ES-I3 (cell line): ENCODE measurements around the gene HMG20A.

ENCODE experiments used
- H3K36me3 ChIP-seq: 2 replicates; pipeline ENCODE4 v1.6.1; 2013; ENCODE audit warnings: mild to moderate bottlenecking, low read length, control low read depth, moderate library complexity; ENCODE audit not compliant: insufficient read depth
- H3K4me1 ChIP-seq: 2 replicates; pipeline ENCODE4 v1.6.1; 2013; ENCODE audit warnings: mild to moderate bottlenecking, control low read depth, low read length; ENCODE audit not compliant: insufficient read depth
- H3K9ac ChIP-seq: 2 replicates; pipeline ENCODE4 v1.6.1; 2013; ENCODE audit warnings: low read depth, mild to moderate bottlenecking, low read length, moderate library complexity
- H3K9me3 ChIP-seq: 2 replicates; pipeline ENCODE4 v1.6.1; 2013; ENCODE audit warnings: mild to moderate bottlenecking, low read length, moderate library complexity; ENCODE audit not compliant: control insufficient read depth, insufficient read depth

HMG20A gene

GRCh38 chr15:77484994-77485393 lies 64.3 kb downstream of the HMG20A start:
- Histone ChIP-seq H3K9me3 (no peaks in the 10 kb centered on the region), H3K36me3 (peaks cover 5% of the 10 kb centered on the region; the same call in 1 of the 2 replicates), H3K9ac (no peak overlapping the region), H3K4me1 (peaks cover 29% of the 10 kb centered on the region; the same call in 1 of the 2 replicates)

GRCh38 chr15:77486542-77487468 lies 66.1 kb downstream of the HMG20A start:
- H3K4me1 ChIP-seq = peaks cover 30% of the 10 kb centered on the region; the same call in 1 of the 2 replicates
- H3K9ac ChIP-seq = no peak overlapping the region
- H3K9me3 ChIP-seq = no peaks in the 10 kb centered on the region
- H3K36me3 ChIP-seq = peaks cover 4% of the 10 kb centered on the region; the same call in 1 of the 2 replicates

GRCh38 chr15:77487469-77487842 lies 66.8 kb downstream of the HMG20A start:
- H3K9me3 ChIP-seq = no peaks in the 10 kb centered on the region
- H3K9ac ChIP-seq = no peak overlapping the region

GRCh38 chr15:77487888-77488287 lies 67.2 kb downstream of the HMG20A start:
- Histone ChIP-seq H3K9ac (no peak overlapping the region), H3K4me1 (peaks cover 23% of the 10 kb centered on the region; the same call in 1 of the 2 replicates), H3K36me3 (0 out of 2 replicates have a peak, but pooled peaks cover 4% of the 10 kb centered on the region), H3K9me3 (no peaks in the 10 kb centered on the region)

More at GRCh38 chr15:77487469-77487842, 66.8 kb downstream of the HMG20A start:
- Histone ChIP-seq H3K4me1 (peaks cover 27% of the 10 kb centered on the region; the same call in 1 of the 2 replicates), H3K36me3 (peaks cover 4% of the 10 kb centered on the region; the same call in 1 of the 2 replicates)

GRCh38 chr15:77489647-77490046 lies 69.0 kb downstream of the HMG20A start:
- Histone ChIP-seq H3K9me3 (no peaks in the 10 kb centered on the region), H3K9ac (no peak overlapping the region), H3K4me1 (peaks cover 17% of the 10 kb centered on the region), H3K36me3 (0 out of 2 replicates have a peak, but pooled peaks cover 2% of the 10 kb centered on the region)

- Histone ChIP-seq H3K36me3 (no peaks in the 10 kb centered on the region), H3K9ac (no peak overlapping the region), H3K9me3 (no peaks in the 10 kb centered on the region), H3K4me1 (peaks cover 17% of the 10 kb centered on the region)
Observed at GRCh38 chr15:77493324-77493907, 72.7 kb downstream of the HMG20A start.

- Histone ChIP-seq H3K9ac (no peak overlapping the region), H3K36me3 (no peaks in the 10 kb centered on the region), H3K9me3 (no peaks in the 10 kb centered on the region), H3K4me1 (peaks cover 23% of the 10 kb centered on the region)
Observed at GRCh38 chr15:77494073-77494867, 73.6 kb downstream of the HMG20A start.

- Histone ChIP-seq H3K36me3 (no peaks in the 10 kb centered on the region), H3K9ac (no peak overlapping the region), H3K4me1 (peaks cover 24% of the 10 kb centered on the region), H3K9me3 (no peaks in the 10 kb centered on the region)
Observed at GRCh38 chr15:77494964-77495363, 74.3 kb downstream of the HMG20A start.

- peaks cover 24% of the 10 kb centered on the region for H3K4me1 ChIP-seq
- H3K9me3 ChIP-seq = no peaks in the 10 kb centered on the region
- H3K36me3 ChIP-seq = no peaks in the 10 kb centered on the region
- H3K9ac ChIP-seq = no peak overlapping the region
Observed at GRCh38 chr15:77495838-77496596, 75.3 kb downstream of the HMG20A start.

GRCh38 chr15:77496715-77497109 lies 76.0 kb downstream of the HMG20A start:
- Histone ChIP-seq H3K36me3 (no peaks in the 10 kb centered on the region), H3K9ac (no peak overlapping the region), H3K9me3 (no peaks in the 10 kb centered on the region), H3K4me1 (peaks cover 22% of the 10 kb centered on the region)

GRCh38 chr15:77497110-77497737 lies 76.5 kb downstream of the HMG20A start:
- no peak overlapping the region for H3K9ac ChIP-seq
- H3K36me3 ChIP-seq = no peaks in the 10 kb centered on the region
- peaks cover 21% of the 10 kb centered on the region for H3K4me1 ChIP-seq
- no peaks in the 10 kb centered on the region for H3K9me3 ChIP-seq

- H3K4me1 ChIP-seq = peaks cover 21% of the 10 kb centered on the region
- H3K9ac ChIP-seq = no peak overlapping the region
- no peaks in the 10 kb centered on the region for H3K36me3 ChIP-seq
- H3K9me3 ChIP-seq = no peaks in the 10 kb centered on the region
Observed at GRCh38 chr15:77497942-77498361, 77.3 kb downstream of the HMG20A start.

GRCh38 chr15:77499087-77499760 lies 78.5 kb downstream of the HMG20A start:
- Histone ChIP-seq H3K36me3 (no peaks in the 10 kb centered on the region), H3K9ac (no peak overlapping the region), H3K9me3 (no peaks in the 10 kb centered on the region), H3K4me1 (peaks cover 21% of the 10 kb centered on the region)
